HG02759 (cell line): ENCODE data around the gene CYBB.
A peak's percentile ranks its signal among the peaks of the same experiment; 100 is the strongest.

Source experiments
- ATAC-seq: cut with Tn5 transposase; IDR thresholded peaks from one replicate; pipeline ENCODE4 v1.9.1; 2021; ENCODE audit warnings: mild to moderate bottlenecking, moderate library complexity; ENCODE audit not compliant: unreplicated experiment

The CYBB gene

GRCh38 chrX:37830371-37830770 lies 50.5 kb downstream of the CYBB start:
- ATAC-seq, result no peak

DNA sequence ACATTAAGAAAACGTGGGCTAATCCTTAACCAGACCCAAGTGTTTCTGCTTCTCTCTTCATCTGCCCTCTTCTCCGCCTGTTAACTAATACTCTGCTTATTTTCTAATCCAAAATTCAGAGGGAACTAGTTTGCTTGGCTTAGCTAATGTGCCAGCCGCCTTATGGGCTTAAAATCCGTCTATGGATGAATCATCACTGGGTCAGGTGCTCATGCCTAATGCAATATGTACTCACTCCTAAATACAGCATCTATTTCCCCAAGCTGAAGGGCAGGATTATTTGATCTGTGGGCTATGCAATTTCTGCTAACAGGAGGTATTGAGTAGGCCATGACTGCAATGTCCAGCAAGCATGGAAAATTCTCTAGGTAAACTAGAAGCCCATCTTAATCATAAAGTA lies 55.1 kb downstream of the CYBB start:
- no peak for ATAC-seq

- no peak for ATAC-seq
These were observed 61.1 kb downstream of the CYBB start for GRCh38 chrX:37840931-37841330.

GRCh38 chrX:37844622-37845021 lies 64.8 kb downstream of the CYBB start:
- no peak for ATAC-seq

GRCh38 chrX:37846141-37846540 lies 66.3 kb downstream of the CYBB start:
- no peak for ATAC-seq

DNA sequence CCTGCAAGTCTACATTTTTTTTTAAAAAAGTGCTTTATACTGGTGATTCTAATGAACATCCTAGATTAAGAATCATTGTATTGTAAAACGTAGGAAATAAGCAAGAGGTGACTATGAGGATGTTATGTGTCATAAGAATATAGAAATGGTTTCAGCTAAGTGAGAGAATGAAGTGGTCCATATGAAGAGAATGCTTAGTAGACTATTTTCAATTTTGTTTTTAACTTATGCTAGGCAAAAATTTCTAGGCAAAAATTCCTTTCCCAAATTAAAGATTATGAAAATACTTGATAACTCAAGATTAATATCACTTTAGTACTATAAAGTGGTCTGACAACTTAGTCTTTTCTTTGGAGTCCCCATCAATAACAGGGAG lies 66.7 kb downstream of the CYBB start:
- no peak for ATAC-seq

DNA sequence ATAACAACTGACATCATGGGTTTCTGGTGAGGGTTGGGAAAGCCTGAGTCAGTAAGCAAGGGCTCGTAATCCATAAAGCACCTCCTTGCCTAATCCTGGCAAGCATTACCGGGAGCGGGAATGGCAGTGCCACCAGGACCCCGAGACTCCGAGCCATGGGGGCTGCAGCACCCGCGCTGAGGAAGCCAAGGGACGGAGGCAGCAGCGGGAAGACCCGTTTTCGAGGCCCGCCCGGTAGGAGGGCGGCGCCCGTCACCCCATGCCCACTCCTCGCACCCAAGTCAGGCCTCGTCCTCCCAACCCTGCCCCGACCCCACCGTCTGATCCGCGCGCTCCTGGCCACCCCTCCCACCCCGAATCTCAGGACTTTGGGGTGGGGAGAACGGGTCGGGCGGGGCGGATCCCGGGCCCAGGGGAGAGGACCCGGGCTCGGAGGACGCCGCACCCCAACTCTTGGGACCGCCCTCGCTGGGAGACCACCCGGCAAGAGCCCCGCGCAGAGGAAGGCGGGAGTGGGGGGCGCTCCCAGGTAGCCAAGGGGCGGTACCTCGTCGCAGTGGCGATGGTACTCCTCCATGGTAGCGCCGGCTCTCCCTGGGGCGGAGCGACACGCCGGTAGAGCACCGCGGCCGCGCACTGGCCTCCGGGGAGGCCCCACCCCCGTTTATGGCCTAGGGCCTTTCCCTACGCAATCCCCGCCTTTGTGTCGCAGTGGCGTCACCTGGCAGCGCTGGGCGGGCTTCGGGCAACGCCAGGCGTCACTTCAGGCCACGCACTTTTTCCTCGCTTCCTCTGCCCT lies 67.3 kb downstream of the CYBB start, which contains the start of gene DYNLT3:
Gene DYNLT3, minus strand, starts transcription at position 638 of the 799 bp plus-strand sequence. Its CDS starts 61 bp downstream, at position 577.
- ATAC-seq, result peak; percentile 100

DNA sequence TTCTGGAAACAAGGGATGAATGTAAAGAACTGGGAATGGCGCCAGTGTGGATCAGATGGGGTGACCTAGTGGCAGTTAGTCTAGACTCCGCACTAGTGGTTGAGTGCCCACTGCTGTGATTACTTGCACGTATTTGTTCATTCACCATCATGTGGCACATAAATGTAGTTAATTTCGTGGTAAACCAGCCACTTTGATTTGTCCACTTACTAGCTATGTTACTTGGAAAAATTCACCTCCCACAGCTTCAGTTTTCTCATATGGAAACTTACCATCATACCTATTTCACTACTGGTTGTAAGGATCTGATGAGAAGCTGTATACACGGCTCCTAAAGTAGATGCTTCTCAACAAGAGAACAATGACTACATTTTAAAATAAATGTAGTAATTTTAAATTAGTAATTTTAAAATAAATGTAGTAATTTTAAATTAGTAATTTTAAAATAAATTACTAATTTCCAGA lies 67.9 kb downstream of the CYBB start:
- ATAC-seq, result peak; percentile 22

DNA sequence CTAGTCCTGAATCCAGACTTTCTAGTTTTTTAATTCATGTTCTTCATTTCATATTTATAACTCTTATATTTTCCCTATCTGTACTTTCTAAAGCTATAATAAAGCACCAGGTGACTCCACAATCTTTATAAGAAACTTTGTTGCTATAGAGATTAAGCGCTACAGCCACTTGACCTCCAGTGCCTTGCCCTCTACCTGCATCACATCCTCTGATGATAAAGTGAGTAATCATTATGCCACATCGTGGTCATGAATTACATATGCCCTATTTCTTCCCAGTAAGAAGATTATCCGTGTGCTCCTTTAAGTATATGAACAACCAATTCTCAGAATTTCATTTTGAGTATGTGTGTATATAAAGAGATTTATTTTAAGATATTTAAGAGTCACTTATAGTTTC lies 74.3 kb downstream of the CYBB start:
- no peak for ATAC-seq

DNA sequence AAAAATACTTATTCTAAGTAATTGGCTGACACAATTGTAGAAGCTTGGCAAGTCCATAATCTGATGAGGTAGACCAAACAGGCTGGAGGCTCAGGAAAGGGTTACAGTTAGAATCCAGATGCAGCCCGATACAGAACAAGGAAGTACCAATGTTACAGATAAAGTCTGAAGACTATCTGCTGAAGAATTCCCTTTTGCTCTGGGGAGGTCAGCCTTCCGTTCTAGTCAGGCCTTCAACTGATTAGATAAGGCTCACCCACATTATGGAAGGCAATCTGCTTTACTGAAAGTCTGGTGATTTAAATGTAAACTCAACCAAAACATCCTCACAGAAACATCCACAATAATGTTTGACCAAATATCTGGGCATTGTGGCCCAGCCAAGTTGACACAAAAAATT lies 74.9 kb downstream of the CYBB start:
- no peak for ATAC-seq

GRCh38 chrX:37860721-37861120 lies 80.9 kb downstream of the CYBB start:
- no peak for ATAC-seq

GRCh38 chrX:37862851-37863250 lies 83.0 kb downstream of the CYBB start:
- no peak for ATAC-seq
